Heart left ventricle (tissue), 16 donors: ENCODE results near the gene PXT1. TPM values are rescaled to one million over a fixed set of nuclear protein-coding genes. Genes with fewer than 3 reads are reported as not detected.

Experiments used
- ATAC-seq, 4 donors: fragments of 200-7000 bp; cut with Tn5 transposase; one replicate each; pipeline ENCODE4 v1.9.1; 2020 to 2022; ENCODE audit warnings: moderate library complexity in 4 of 4, mild to moderate bottlenecking in 3 of 4, moderate number of reproducible peaks in 1 of 4
- DNase-seq, 5 donors: peaks; one replicate each; pipeline ENCODE4 v3.0.0-alpha.2; 2020
- H3K27ac ChIP-seq, 12 donors: fragments of 200-600 bp; sonication (generic) in 4 of 12; one replicate each; pipeline versions ENCODE4 v1.5.0 to v1.8.0; 2016 to 2022; ENCODE audit warnings: mild to moderate bottlenecking in 2 of 12
- H3K27me3 ChIP-seq, 9 donors: fragments of 200-600 bp; sonication (generic) in 2 of 9; one replicate each; pipeline versions ENCODE4 v1.5.1 to v1.8.0; 2016 to 2022; ENCODE audit warnings: mild to moderate bottlenecking in 3 of 9
- H3K36me3 ChIP-seq, 9 donors: fragments of 200-600 bp; sonication (generic) in 2 of 9; one replicate each; pipeline versions ENCODE4 v1.5.0 to v1.8.0; 2018 to 2022; ENCODE audit warnings: mild to moderate bottlenecking in 2 of 9
- H3K4me1 ChIP-seq, 12 donors: fragments of 200-600 bp; sonication (generic) in 4 of 12; one replicate each; pipeline versions ENCODE4 v1.5.0 to v1.8.0; 2016 to 2022; ENCODE audit warnings: mild to moderate bottlenecking in 3 of 12
- H3K4me3 ChIP-seq, 12 donors: fragments of 200-600 bp; sonication (generic) in 4 of 12; one replicate each; pipeline versions ENCODE4 v1.5.0 to v1.8.0; 2017 to 2022; ENCODE audit warnings: mild to moderate bottlenecking in 9 of 12, moderate library complexity in 4 of 12
- H3K9me3 ChIP-seq, 12 donors: fragments of 200-600 bp; sonication (generic) in 4 of 12; one replicate each; pipeline versions ENCODE4 v1.5.0 to v1.8.0; 2016 to 2022; ENCODE audit warnings: mild to moderate bottlenecking in 1 of 12
- CTCF ChIP-seq, 12 donors: fragments of 200-600 bp; sonication (generic) in 4 of 12; IDR thresholded peaks; one replicate each; pipeline versions ENCODE4 v1.5.0 to v1.8.0; 2018 to 2022; ENCODE audit warnings: antibody characterized with exemption in 12 of 12, mild to moderate bottlenecking in 5 of 12
- POLR2A ChIP-seq, 2 donors: fragments of 450-650 bp; IDR thresholded peaks; one replicate each; pipeline ENCODE4 v1.6.1; 2017; ENCODE audit warnings: antibody characterized with exemption in 2 of 2, mild to moderate bottlenecking in 2 of 2, moderate library complexity in 2 of 2
- WGBS, 4 donors: extraction: QIAGEN DNeasy Blood & Tissue Kit in 2 of 4; methylation state at CpG; one replicate each; pipeline versions ENCODE4 v1.1.5 to v1.1.7; 2013 to 2018; 5-methylcytosine and 5-hydroxymethylcytosine counted together
- intact Hi-C, 10 donors: fragments of 100-400 bp; cut with DNase I; formaldehyde crosslinking; loops; one replicate each; pipeline versions ENCODE4 v1.11.1 to v1.14.2; 2022
- polyA plus RNA-seq, 2 donors: library from polyadenylated mRNA; stranded (reverse); fragments of 200-250 nt; gene quantifications; one replicate each; pipeline ENCODE4 v1.2.3, GENCODE V29; 2013
- total RNA-seq, 9 donors: library from RNA; depleted of rRNA in 2 of 9; stranded (reverse); fragments of >200 nt in 2 of 9; fragmentation: NEBNext Ultra II Directional in 3 of 9; extraction: Animal tissue kit (Norgen Biotek cat#: 25700) in 3 of 9; gene quantifications; one replicate each; pipeline versions ENCODE4 v1.1.0 to v1.2.4, GENCODE V29; 2016 to 2023
- donor health status: ischemic (EF 13 %, LVEDD 7.1; RV severe dilation, severe dysfunction).
- donor health status: healthy with polysubstance abuse.
- donor health status: DM: no; HTN: yes; CAD: no.
- donor health status: DM: no; HTN: no; CAD: no.
- donor health status: ischemic (EF 25% LVEDD 6.9; RV normal size, moderate dysfunction).
- donor health status: ischemic (EF 25% LVEDD 5.7; RV mildly dilated, moderate dysfunction).
- donor health status: healthy.
- donor health status: DM: yes; HTN: yes; CAD: no.
- donor health status: ischemic (EF 35%, LVEDD 5.7; RV mildly dilated, moderate dysfunction).
- donor health status: nonischemic (EF 11% LVEDD 7.7; RV severe dilation, severe dysfunction).
- donor health status: DM: yes; HTN: yes; CAD: no.
- donor health status: PGD.
- donor health status: ischemic (EF 29% LVEDD 5.4; RV normal size, mild dysfunction).
- donor health status: nonischemic (EF 23%, LVEDD 6.1; RV moderate dilation, normal function).

PXT1 gene
- total and polyA plus RNA-seq, 11 donors: 0.11 to 0.59 (median 0.32) TPM; not detected in 5

- no peaks in the 10 kb centered on the region for H3K9me3 ChIP-seq
- H3K36me3 ChIP-seq: peaks cover 0 to 22% (median 0%) of the 10 kb centered on the region in 9 donors
- peaks cover 0 to 17% (median 0%) of the 10 kb centered on the region in 12 donors for H3K4me1 ChIP-seq
- TF ChIP-seq CTCF (IDR thresholded peaks at IDR 0.05) (no peak), POLR2A (IDR thresholded peaks at IDR 0.05) (no peak)
- ATAC-seq (no peak), DNase-seq (no peak)
- peaks cover 0 to 4% (median 0%) of the 10 kb centered on the region in 9 donors for H3K27me3 ChIP-seq
- WGBS, 4 donors: 77 to 82% (median 81%) methylated on average over 9 of the region's 9 CpGs
- H3K4me3 ChIP-seq: no peak overlapping the region
- no peak overlapping the region for H3K27ac ChIP-seq
- intact Hi-C loops: no loop called here
Measured at GRCh38 chr6:36381502-36382389, 60.9 kb downstream of the PXT1 start.

- no peaks in the 10 kb centered on the region for H3K27me3 ChIP-seq
- DNase-seq (no peak), ATAC-seq (no peak)
- peaks cover 0 to 30% (median 0%) of the 10 kb centered on the region in 9 donors for H3K36me3 ChIP-seq
- H3K27ac ChIP-seq: no peak overlapping the region
- TF ChIP-seq CTCF (IDR thresholded peaks at IDR 0.05): no peak
- no peak for TF ChIP-seq POLR2A (IDR thresholded peaks at IDR 0.05)
- intact Hi-C loops: no loop called here
- H3K4me3 ChIP-seq: no peak overlapping the region
- no peaks in the 10 kb centered on the region for H3K9me3 ChIP-seq
- peaks cover 0 to 3% (median 0%) of the 10 kb centered on the region in 12 donors for H3K4me1 ChIP-seq
- WGBS, 4 donors: 92 to 95% (median 93%) methylated on average over 4 of the region's 4 CpGs
Measured at GRCh38 chr6:36380166-36380565, 62.5 kb downstream of the PXT1 start.

- Histone ChIP-seq H3K27ac (no peak overlapping the region), H3K4me1 (peaks cover 0 to 3% (median 0%) of the 10 kb centered on the region in 12 donors), H3K9me3 (no peaks in the 10 kb centered on the region), H3K36me3 (peaks cover 0 to 33% (median 0%) of the 10 kb centered on the region in 9 donors), H3K27me3 (no peaks in the 10 kb centered on the region), H3K4me3 (no peak overlapping the region)
- DNase-seq (no peak), ATAC-seq (no peak)
- 92 to 96% (median 94%) methylated on average over 10 of the region's 10 CpGs for WGBS, 4 donors
- intact Hi-C loops: no loop called here
- TF ChIP-seq POLR2A (IDR thresholded peaks at IDR 0.05) (no peak), CTCF (IDR thresholded peaks at IDR 0.05) (no peak)
Measured at GRCh38 chr6:36378936-36379335, 63.7 kb downstream of the PXT1 start.

- ATAC-seq (no peak), DNase-seq (no peak)
- Histone ChIP-seq H3K4me1 (peaks cover 0 to 3% (median 0%) of the 10 kb centered on the region in 12 donors), H3K27me3 (no peaks in the 10 kb centered on the region), H3K36me3 (peaks cover 0 to 33% (median 0%) of the 10 kb centered on the region in 9 donors), H3K9me3 (no peaks in the 10 kb centered on the region), H3K27ac (no peak overlapping the region), H3K4me3 (no peak overlapping the region)
- 84 to 97% (median 91%) methylated on average over 4 of the region's 4 CpGs for WGBS, 4 donors
- TF ChIP-seq POLR2A (IDR thresholded peaks at IDR 0.05) (no peak), CTCF (IDR thresholded peaks at IDR 0.05) (no peak)
- intact Hi-C loops: no loop called here
Measured at GRCh38 chr6:36378243-36378920, 64.3 kb downstream of the PXT1 start.
